ENCODE measurements around the gene TAF3.

DNA sequence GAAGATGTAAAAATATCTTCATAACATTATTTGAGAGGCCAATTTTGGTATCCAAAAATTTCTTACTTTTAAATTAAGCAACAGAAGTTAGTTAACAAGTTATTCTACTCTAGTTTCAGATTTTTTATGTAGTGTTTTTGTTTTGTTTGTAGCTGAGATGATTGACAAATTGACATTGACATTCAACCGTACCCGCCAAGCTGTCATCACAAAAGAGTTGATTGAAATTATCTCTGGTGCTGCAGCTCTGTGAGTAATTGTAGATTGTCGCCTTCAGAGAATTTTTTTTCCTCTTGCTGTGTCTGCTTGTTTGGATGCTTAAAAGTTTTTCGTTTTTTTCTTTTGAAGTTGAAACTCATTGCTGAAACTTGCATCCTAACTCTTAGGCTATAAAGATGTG lies 15.7 kb upstream of the TAF3 start:
- TF ChIP-seq CTCF (IDR thresholded peaks at IDR 0.05): no peak
- TF ChIP-seq EP300 (IDR thresholded peaks at IDR 0.05; ENCODE audit: borderline replicate concordance in 1 of 2, low read depth in 1 of 2, low read length in 1 of 2): no peak
- no peak for TF ChIP-seq GATA2 (CRISPR knock-in tag; IDR thresholded peaks at IDR 0.05)
- no peak for TF ChIP-seq ZBTB33 (IDR thresholded peaks at IDR 0.05; ENCODE audit: borderline replicate concordance, low read depth)
